Fibroblast of pulmonary artery (primary cell): ENCODE data around the gene PPP2R5C.

ENCODE experiments used
- DNase-seq: peaks from one replicate; pipeline ENCODE4 v3.0.0-alpha.2; 2010; ENCODE audit warnings: low read depth
- H3K4me3 ChIP-seq: replicated peaks from 2 replicates; pipeline ENCODE4 v1.5.1; 2011; ENCODE audit warnings: low read depth, mild to moderate bottlenecking, control low read depth, low read length, moderate library complexity
- TF ChIP-seq, protein P1 (sequence below): IDR thresholded peaks from 2 replicates; pipeline ENCODE4 v1.5.1; 2011; ENCODE audit warnings: mild to moderate bottlenecking, control low read depth, low read length, inconsistent platforms; ENCODE audit errors: missing control alignments

Gene PPP2R5C

GRCh38 chr14:101889366-101889765 lies 127.9 kb downstream of the PPP2R5C start:
- no peak overlapping the region for H3K4me3 ChIP-seq
- DNase-seq = no peak
- TF ChIP-seq, protein P1, sequence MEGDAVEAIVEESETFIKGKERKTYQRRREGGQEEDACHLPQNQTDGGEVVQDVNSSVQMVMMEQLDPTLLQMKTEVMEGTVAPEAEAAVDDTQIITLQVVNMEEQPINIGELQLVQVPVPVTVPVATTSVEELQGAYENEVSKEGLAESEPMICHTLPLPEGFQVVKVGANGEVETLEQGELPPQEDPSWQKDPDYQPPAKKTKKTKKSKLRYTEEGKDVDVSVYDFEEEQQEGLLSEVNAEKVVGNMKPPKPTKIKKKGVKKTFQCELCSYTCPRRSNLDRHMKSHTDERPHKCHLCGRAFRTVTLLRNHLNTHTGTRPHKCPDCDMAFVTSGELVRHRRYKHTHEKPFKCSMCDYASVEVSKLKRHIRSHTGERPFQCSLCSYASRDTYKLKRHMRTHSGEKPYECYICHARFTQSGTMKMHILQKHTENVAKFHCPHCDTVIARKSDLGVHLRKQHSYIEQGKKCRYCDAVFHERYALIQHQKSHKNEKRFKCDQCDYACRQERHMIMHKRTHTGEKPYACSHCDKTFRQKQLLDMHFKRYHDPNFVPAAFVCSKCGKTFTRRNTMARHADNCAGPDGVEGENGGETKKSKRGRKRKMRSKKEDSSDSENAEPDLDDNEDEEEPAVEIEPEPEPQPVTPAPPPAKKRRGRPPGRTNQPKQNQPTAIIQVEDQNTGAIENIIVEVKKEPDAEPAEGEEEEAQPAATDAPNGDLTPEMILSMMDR = no peak

DNA sequence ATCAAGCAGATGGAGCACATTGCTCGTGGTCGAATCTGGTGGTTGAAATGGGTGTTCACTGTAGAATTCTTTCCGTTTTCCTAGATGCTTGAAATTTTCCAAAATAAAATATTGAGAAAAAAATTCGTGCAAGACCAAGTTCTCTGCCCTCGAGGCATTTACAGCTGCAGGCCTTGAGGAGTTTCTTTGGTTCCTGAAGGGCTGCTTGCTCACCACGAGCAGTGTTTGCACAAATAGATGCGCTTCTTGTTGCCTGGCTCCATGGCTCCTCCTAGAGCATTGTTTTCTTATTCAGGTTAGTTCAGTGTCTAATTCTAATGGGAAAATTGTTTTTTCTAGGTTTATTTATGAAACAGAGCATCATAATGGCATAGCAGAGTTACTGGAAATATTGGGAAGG lies 128.4 kb downstream of the PPP2R5C start:
- TF ChIP-seq, protein P1 = no peak
- H3K4me3 ChIP-seq = no peak overlapping the region
- peak; percentile 25 for DNase-seq

DNA sequence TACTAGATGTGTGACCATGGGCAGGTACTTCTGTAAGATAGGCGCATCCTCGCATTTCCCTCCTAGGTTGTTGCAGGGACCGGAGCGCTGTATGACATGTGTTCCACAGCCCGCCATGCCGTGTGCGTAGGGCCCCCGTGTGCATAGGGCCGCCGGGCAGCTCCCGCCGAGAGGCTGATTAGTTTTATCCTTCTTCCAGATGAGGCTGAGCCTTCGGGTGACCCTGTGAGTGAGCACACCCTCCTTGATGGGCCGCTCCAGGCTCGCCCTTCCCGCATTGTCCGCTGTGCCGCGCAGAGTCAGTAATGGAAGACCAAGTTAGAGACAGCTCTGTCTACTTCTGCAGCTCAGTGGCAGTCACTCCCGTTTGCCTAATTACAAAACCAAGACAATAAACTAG lies 130.0 kb downstream of the PPP2R5C start:
- TF ChIP-seq, protein P1 = no peak
- no peak for DNase-seq
- no peak overlapping the region for H3K4me3 ChIP-seq

GRCh38 chr14:101893759-101894158 lies 132.2 kb downstream of the PPP2R5C start:
- TF ChIP-seq, protein P1 = no peak
- H3K4me3 ChIP-seq = no peak overlapping the region
- DNase-seq = no peak

GRCh38 chr14:101894365-101895081 lies 133.0 kb downstream of the PPP2R5C start:
- no peak overlapping the region for H3K4me3 ChIP-seq
- TF ChIP-seq, protein P1 = no peak
- no peak for DNase-seq

DNA sequence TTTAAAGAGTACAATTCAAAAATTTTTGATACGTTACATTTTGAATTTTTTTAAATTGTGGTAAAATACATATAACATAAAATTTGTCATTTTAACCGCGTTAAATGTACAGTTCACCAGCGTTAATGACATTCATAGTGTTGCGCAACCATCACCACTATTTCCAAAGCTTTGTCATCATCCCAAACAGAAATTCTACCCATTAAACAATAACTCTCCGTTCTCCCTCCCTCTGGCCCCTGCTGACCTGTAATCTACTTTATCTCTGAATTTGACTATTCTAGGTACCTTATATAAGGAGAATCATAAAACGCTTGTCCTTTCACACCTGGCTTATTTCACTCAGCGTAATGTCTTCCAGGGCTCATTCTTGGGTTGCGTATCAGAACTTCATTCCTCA lies 133.7 kb downstream of the PPP2R5C start:
- H3K4me3 ChIP-seq = no peak overlapping the region
- no peak for DNase-seq
- TF ChIP-seq, protein P1 = no peak

DNA sequence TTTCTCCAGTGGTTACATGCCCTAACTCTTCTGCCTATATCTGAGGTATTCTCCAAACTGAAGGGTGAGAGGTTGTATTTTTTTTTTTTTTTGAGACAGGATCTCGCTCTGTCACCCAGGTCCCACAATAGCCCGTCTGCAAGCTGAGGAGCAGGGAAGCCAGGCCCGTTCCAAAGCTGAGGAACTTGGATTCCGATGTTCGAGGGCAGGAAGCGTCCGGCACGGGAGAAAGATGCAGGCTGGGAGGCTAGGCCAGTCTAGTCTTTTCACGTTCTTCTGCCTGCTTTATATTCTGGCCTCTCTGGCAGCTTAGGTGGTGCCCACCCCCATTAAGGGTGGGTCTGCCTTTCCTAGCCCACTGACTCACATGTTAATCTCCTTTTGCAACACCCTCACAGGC lies 135.8 kb downstream of the PPP2R5C start:
- no peak for DNase-seq
- TF ChIP-seq, protein P1 = no peak
- H3K4me3 ChIP-seq = no peak overlapping the region
